ENCODE data around the gene STYXL2. TPM values are rescaled to one million over a fixed set of nuclear protein-coding genes. Genes with fewer than 3 reads are reported as not detected.

Gene STYXL2
- total RNA-seq, 3 donors from 2014 or later: 0.16 to 0.33 TPM; not detected in 1

DNA sequence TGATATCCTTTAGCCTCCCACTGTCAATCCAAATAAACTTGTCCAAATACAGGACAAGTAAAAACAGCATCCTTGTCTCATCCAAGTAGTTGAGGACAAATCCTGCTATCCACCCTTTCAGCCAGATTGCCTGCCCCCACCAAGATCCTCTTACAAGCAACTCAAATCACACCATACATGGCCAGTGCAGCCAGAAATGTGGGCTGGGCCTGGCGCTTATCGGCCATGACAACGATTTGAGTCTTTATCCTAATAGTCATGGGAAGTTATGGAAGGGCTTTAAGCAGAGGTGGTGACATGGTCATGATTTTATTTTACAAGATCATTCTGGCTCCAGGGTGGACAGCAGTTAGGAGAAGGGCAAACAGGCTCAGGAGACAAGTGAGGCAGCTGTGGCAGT is 10.0 kb upstream of the STYXL2 start:
- intact Hi-C loops (cut with DNase I; ENCODE audit: low total_unique reads): no loop called here
- Histone ChIP-seq H3K27ac (no peak overlapping the region), H3K9me3 (no peaks in the 10 kb centered on the region), H3K36me3 (no peaks in the 10 kb centered on the region), H3K4me3 (no peak overlapping the region), H3K4me1 (no peaks in the 10 kb centered on the region), H3K27me3 (peaks cover 0 to 7% of the 10 kb centered on the region in 2 donors)
- no peak for DNase-seq (ENCODE audit: low spot score in 2 of 2)
- TF ChIP-seq POLR2AphosphoS5 (IDR thresholded peaks at IDR 0.05) (no peak), POLR2A (IDR thresholded peaks at IDR 0.05) (no peak)
- TF ChIP-seq, protein P1, sequence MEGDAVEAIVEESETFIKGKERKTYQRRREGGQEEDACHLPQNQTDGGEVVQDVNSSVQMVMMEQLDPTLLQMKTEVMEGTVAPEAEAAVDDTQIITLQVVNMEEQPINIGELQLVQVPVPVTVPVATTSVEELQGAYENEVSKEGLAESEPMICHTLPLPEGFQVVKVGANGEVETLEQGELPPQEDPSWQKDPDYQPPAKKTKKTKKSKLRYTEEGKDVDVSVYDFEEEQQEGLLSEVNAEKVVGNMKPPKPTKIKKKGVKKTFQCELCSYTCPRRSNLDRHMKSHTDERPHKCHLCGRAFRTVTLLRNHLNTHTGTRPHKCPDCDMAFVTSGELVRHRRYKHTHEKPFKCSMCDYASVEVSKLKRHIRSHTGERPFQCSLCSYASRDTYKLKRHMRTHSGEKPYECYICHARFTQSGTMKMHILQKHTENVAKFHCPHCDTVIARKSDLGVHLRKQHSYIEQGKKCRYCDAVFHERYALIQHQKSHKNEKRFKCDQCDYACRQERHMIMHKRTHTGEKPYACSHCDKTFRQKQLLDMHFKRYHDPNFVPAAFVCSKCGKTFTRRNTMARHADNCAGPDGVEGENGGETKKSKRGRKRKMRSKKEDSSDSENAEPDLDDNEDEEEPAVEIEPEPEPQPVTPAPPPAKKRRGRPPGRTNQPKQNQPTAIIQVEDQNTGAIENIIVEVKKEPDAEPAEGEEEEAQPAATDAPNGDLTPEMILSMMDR (IDR thresholded peaks at IDR 0.05): no peak

DNA sequence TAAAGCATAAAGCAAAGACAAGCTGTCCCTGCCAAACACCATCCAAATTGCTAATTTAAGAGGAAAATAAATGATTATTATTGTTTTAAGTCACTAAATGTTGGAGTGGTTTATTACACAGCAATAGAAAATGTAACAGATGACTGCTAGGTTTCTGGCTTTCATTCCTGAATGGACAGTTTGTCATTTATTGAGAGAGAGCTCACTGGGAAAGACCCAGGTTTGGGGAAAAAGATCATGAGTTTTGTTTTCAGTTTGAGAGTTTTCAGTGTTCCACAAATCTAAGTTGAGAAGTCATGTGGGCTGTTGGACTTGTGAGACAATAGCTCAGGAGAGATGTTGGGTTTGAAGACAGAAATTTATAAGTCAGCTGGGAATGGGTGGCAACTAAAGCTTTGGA is 9.1 kb upstream of the STYXL2 start:
- no peaks in the 10 kb centered on the region for H3K9me3 ChIP-seq
- no peak overlapping the region for H3K4me3 ChIP-seq
- peaks cover 0 to 7% of the 10 kb centered on the region in 2 donors for H3K27me3 ChIP-seq
- DNase-seq (ENCODE audit: low spot score in 2 of 2): no peak
- H3K4me1 ChIP-seq: no peaks in the 10 kb centered on the region
- intact Hi-C loops (cut with DNase I; ENCODE audit: low total_unique reads): no loop called here
- no peak for TF ChIP-seq POLR2AphosphoS5 (IDR thresholded peaks at IDR 0.05)
- no peak for TF ChIP-seq POLR2A (IDR thresholded peaks at IDR 0.05)
- TF ChIP-seq, protein P1 (IDR thresholded peaks at IDR 0.05): no peak
- H3K36me3 ChIP-seq: no peaks in the 10 kb centered on the region
- no peak overlapping the region for H3K27ac ChIP-seq

DNA sequence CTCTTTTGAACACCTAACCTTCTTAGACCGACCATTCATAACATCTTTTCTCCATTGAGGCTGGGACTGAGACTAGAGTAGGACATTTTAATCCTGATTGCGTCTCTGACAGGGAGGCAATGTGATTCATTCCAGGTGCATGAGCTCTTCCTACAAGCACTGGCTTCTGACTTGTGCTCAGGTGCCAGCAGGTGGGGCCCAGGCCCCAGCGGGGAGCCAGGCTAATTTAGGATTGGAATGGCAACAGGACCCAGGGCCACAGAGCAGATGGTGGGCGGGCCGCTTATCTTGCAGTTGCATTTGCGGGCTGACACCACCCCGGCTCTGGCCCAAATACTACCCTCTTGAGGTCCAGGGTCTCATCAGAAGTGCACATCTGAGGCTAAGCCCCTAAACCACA is 7.8 kb upstream of the STYXL2 start:
- Histone ChIP-seq H3K4me1 (no peaks in the 10 kb centered on the region), H3K9me3 (no peaks in the 10 kb centered on the region), H3K4me3 (no peak overlapping the region), H3K27ac (no peak overlapping the region), H3K36me3 (no peaks in the 10 kb centered on the region), H3K27me3 (peaks cover 0 to 4% of the 10 kb centered on the region in 2 donors)
- DNase-seq (ENCODE audit: low spot score in 2 of 2): no peak
- TF ChIP-seq POLR2AphosphoS5 (IDR thresholded peaks at IDR 0.05) (no peak), POLR2A (IDR thresholded peaks at IDR 0.05) (no peak)
- TF ChIP-seq, protein P1 (IDR thresholded peaks at IDR 0.05): no peak
- intact Hi-C loops (cut with DNase I; ENCODE audit: low total_unique reads): no loop called here

DNA sequence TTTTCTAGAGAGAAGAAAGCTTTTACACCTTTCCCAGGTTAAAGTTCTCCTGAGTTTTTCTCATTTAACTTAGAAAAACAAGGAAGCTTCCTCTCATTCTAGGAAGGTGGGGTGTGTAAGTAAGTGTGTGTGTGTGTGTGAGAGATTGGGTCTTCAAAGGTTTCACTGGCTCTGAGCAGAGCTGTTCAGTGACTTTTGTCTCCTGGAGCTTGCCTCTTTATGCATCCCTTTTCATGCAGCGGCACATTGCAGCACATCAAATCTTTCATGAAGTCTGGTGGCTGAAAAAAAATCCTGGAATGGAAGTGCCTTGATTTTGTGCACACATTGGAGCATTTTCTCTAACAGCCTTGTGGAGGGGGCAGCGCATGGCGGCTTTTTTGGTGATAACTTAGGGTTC is 7.1 kb upstream of the STYXL2 start:
- DNase-seq (ENCODE audit: low spot score in 2 of 2): no peak
- H3K36me3 ChIP-seq: no peaks in the 10 kb centered on the region
- H3K4me3 ChIP-seq: no peak overlapping the region
- TF ChIP-seq POLR2AphosphoS5 (IDR thresholded peaks at IDR 0.05) (no peak), POLR2A (IDR thresholded peaks at IDR 0.05) (no peak)
- TF ChIP-seq, protein P1 (IDR thresholded peaks at IDR 0.05): no peak
- no peak overlapping the region for H3K27ac ChIP-seq
- no peaks in the 10 kb centered on the region for H3K9me3 ChIP-seq
- H3K4me1 ChIP-seq: no peaks in the 10 kb centered on the region
- intact Hi-C loops (cut with DNase I; ENCODE audit: low total_unique reads): no loop called here
- no peaks in the 10 kb centered on the region for H3K27me3 ChIP-seq

DNA sequence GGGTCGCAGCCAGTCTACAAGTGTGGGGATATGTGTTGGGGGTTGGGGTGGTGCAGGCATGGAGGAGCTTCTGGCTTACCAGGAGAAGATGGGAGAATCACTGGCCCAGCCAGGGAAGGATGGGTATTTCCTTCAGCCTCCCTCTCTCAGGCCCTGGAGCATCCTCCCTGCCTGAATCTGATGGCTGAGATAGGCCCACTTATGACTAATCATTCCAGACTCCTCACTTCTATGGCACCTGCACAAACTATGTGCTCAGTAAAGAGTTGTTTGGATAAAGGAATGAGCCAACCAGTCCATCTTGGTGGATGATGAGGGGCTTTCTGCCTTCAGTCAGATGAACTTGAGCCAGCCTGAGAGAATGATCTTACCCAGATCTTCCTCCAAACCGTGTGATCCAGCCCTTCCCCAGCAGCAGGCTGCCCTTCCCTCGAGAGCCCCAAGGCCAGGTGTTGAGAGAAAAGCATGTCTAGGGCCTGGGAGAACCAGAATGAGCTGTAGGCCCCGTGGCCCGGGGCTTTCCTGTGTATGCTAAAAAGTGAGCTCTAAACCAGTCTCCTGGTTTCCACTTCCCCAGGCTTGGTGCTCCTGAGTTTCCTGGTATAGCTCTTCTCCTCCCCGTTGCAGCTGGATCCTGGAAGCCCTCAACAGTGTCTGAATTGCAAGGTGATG is 5.0 kb upstream of the STYXL2 start:
- H3K4me1 ChIP-seq: no peaks in the 10 kb centered on the region
- no peak overlapping the region for H3K4me3 ChIP-seq
- TF ChIP-seq POLR2A (IDR thresholded peaks at IDR 0.05): no peak
- TF ChIP-seq, protein P1 (IDR thresholded peaks at IDR 0.05): no peak
- no peak for TF ChIP-seq POLR2AphosphoS5 (IDR thresholded peaks at IDR 0.05)
- H3K9me3 ChIP-seq: no peaks in the 10 kb centered on the region
- no peak for DNase-seq (ENCODE audit: low spot score in 2 of 2)
- intact Hi-C loops (cut with DNase I; ENCODE audit: low total_unique reads): no loop called here
- H3K36me3 ChIP-seq: no peaks in the 10 kb centered on the region
- H3K27me3 ChIP-seq: no peaks in the 10 kb centered on the region
- no peak overlapping the region for H3K27ac ChIP-seq
